ENCODE measurements around the gene PRDM15. TPM values are rescaled to one million over a fixed set of nuclear protein-coding genes. Genes with fewer than 3 reads are reported as not detected.

PRDM15 gene
- total RNA-seq, 2 experiments from 2014 or later = 19.7 to 30.2 TPM

DNA sequence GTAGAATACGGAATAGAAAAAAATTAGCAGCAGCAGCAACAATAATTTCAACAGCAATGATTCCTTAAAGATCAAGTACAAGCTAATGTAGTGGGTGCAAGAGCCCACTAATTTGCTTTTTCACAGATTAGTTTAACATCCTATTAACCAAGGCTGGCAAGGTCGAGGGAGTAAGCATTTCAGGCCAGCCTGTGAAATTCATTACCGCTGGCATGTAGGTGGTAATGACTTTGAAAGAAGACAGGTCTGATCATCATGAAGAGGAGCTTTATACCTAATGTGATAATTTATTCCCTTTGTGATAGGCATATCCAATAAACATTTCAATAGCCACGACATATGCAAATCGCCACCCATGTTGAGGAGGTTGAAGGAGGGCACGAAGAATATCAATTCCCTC, 11.2 kb upstream of the PRDM15 start:
- CTCF ChIA-PET (ENCODE audit: unreplicated experiment) = no interaction called here
- no peaks in the 10 kb centered on the region for H3K9me2 ChIP-seq (ENCODE audit: insufficient read depth, low read length)
- no peaks in the 10 kb centered on the region for H3K36me3 ChIP-seq (ENCODE audit: insufficient read depth, low read length)
- H2AFZ ChIP-seq (ENCODE audit: low read length) = no peak overlapping the region
- H4K20me1 ChIP-seq (ENCODE audit: insufficient read depth, low read length) = no peaks in the 10 kb centered on the region
- no peak overlapping the region for H3K27ac ChIP-seq (ENCODE audit: low read depth, low read length, poor library complexity, severe bottlenecking)
- no TSS peak for BruUV-seq (replicated peaks)
- no peaks in the 10 kb centered on the region for H3K9me3 ChIP-seq (ENCODE audit: low read length)
- no peak overlapping the region for H3K4me3 ChIP-seq (ENCODE audit: low read depth, low read length, poor library complexity, severe bottlenecking)
- H3K4me2 ChIP-seq (ENCODE audit: low read length) = no peak overlapping the region
- DNase-seq (ENCODE audit: low spot score) = no peak
- intact Hi-C loops (cut with micrococcal nuclease; ENCODE audit: unreplicated experiment) = no loop called here
- H3K4me1 ChIP-seq (ENCODE audit: insufficient read depth, low read length, poor library complexity, severe bottlenecking) = peaks cover 25% of the 10 kb centered on the region
- H3K79me2 ChIP-seq (ENCODE audit: insufficient read depth, low read depth, low read length) = no peaks in the 10 kb centered on the region
- POLR2A ChIA-PET = no interaction called here
- TF ChIP-seq, protein P1, sequence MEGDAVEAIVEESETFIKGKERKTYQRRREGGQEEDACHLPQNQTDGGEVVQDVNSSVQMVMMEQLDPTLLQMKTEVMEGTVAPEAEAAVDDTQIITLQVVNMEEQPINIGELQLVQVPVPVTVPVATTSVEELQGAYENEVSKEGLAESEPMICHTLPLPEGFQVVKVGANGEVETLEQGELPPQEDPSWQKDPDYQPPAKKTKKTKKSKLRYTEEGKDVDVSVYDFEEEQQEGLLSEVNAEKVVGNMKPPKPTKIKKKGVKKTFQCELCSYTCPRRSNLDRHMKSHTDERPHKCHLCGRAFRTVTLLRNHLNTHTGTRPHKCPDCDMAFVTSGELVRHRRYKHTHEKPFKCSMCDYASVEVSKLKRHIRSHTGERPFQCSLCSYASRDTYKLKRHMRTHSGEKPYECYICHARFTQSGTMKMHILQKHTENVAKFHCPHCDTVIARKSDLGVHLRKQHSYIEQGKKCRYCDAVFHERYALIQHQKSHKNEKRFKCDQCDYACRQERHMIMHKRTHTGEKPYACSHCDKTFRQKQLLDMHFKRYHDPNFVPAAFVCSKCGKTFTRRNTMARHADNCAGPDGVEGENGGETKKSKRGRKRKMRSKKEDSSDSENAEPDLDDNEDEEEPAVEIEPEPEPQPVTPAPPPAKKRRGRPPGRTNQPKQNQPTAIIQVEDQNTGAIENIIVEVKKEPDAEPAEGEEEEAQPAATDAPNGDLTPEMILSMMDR (conservative IDR thresholded peaks at IDR 0.05; ENCODE audit: low read length) = no peak
- no peak for TF ChIP-seq EZH2phosphoT487 (IDR thresholded peaks at IDR 0.05; ENCODE audit: borderline replicate concordance, low read depth, low read length)

DNA sequence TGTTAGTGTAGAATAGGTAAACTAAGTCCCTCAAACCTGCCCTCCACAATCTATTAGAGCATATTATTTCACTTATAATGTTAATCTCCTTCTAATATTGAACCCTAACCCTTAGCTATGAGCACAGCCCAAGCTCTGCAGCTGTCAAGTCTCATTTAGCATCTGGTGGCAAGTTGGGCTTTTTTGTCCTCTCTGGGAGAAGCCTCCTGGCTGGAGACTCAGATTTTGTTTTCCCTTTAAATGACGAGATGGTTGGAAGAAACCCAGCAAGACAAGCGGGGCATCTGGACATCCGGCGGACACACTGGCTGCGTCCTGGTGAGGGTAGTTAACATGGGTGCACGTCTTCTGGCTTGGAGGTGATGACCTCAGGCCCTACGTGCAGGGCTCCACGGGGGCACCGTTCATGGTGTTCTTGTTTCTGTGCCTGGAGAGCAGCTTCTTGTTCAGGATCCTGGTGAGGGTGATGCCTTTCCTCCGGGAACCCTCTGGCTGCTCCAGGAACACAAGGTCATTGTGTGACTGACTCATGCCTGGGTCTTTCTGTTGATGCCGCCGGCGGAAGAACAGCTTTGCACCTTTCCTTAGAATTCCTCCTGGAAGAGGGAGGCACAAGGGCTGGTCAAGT, 9.7 kb upstream of the PRDM15 start:
- no peak overlapping the region for H3K4me3 ChIP-seq (ENCODE audit: low read depth, low read length, poor library complexity, severe bottlenecking)
- CTCF ChIA-PET (ENCODE audit: unreplicated experiment) = no interaction called here
- H3K4me1 ChIP-seq (ENCODE audit: insufficient read depth, low read length, poor library complexity, severe bottlenecking) = peaks cover 23% of the 10 kb centered on the region
- no peak for DNase-seq (ENCODE audit: low spot score)
- no TSS peak for BruUV-seq (replicated peaks)
- POLR2A ChIA-PET = no interaction called here
- H3K9me3 ChIP-seq (ENCODE audit: low read length) = no peaks in the 10 kb centered on the region
- H3K4me2 ChIP-seq (ENCODE audit: low read length) = no peak overlapping the region
- H3K9me2 ChIP-seq (ENCODE audit: insufficient read depth, low read length) = no peaks in the 10 kb centered on the region
- no peaks in the 10 kb centered on the region for H4K20me1 ChIP-seq (ENCODE audit: insufficient read depth, low read length)
- intact Hi-C loops (cut with micrococcal nuclease; ENCODE audit: unreplicated experiment) = no loop called here
- no peaks in the 10 kb centered on the region for H3K79me2 ChIP-seq (ENCODE audit: insufficient read depth, low read depth, low read length)
- no peaks in the 10 kb centered on the region for H3K36me3 ChIP-seq (ENCODE audit: insufficient read depth, low read length)
- TF ChIP-seq EZH2phosphoT487 (IDR thresholded peaks at IDR 0.05; ENCODE audit: borderline replicate concordance, low read depth, low read length) = no peak
- TF ChIP-seq, protein P1 (conservative IDR thresholded peaks at IDR 0.05; ENCODE audit: low read length) = no peak
- no peak overlapping the region for H3K27ac ChIP-seq (ENCODE audit: low read depth, low read length, poor library complexity, severe bottlenecking)
- H2AFZ ChIP-seq (ENCODE audit: low read length) = no peak overlapping the region

DNA sequence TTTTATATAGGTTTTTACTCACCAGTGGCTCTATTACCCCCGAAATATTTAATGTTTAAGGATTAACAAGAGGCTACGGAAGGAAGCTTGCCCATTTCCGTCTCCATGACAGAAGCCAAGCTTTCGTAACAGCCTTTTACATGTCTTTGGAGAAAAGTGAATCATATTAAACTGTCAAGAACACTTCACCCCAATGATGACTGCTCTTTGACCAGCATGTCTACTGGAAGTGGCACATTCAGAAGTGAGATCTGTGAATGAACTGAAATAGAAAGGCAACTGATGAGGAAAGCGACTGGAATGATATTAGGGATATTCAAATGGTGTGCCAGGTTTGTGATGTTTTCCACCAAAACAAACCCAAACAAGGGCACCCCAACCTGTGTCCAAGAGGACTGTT, 8.5 kb upstream of the PRDM15 start:
- intact Hi-C loops (cut with micrococcal nuclease; ENCODE audit: unreplicated experiment) = no loop called here
- H3K79me2 ChIP-seq (ENCODE audit: insufficient read depth, low read depth, low read length) = no peaks in the 10 kb centered on the region
- no peak overlapping the region for H3K27ac ChIP-seq (ENCODE audit: low read depth, low read length, poor library complexity, severe bottlenecking)
- no peak overlapping the region for H2AFZ ChIP-seq (ENCODE audit: low read length)
- no peak overlapping the region for H3K4me3 ChIP-seq (ENCODE audit: low read depth, low read length, poor library complexity, severe bottlenecking)
- no TSS peak for BruUV-seq (replicated peaks)
- TF ChIP-seq, protein P1 (conservative IDR thresholded peaks at IDR 0.05; ENCODE audit: low read length) = no peak
- no peak for TF ChIP-seq EZH2phosphoT487 (IDR thresholded peaks at IDR 0.05; ENCODE audit: borderline replicate concordance, low read depth, low read length)
- H3K9me3 ChIP-seq (ENCODE audit: low read length) = no peaks in the 10 kb centered on the region
- POLR2A ChIA-PET = no interaction called here
- H3K9me2 ChIP-seq (ENCODE audit: insufficient read depth, low read length) = no peaks in the 10 kb centered on the region
- no peaks in the 10 kb centered on the region for H3K36me3 ChIP-seq (ENCODE audit: insufficient read depth, low read length)
- H3K4me2 ChIP-seq (ENCODE audit: low read length) = no peak overlapping the region
- CTCF ChIA-PET (ENCODE audit: unreplicated experiment) = no interaction called here
- H4K20me1 ChIP-seq (ENCODE audit: insufficient read depth, low read length) = no peaks in the 10 kb centered on the region
- DNase-seq (ENCODE audit: low spot score) = no peak
- peaks cover 14% of the 10 kb centered on the region for H3K4me1 ChIP-seq (ENCODE audit: insufficient read depth, low read length, poor library complexity, severe bottlenecking)
